Lower leg skin (tissue), 4 donors: ENCODE measurements around the gene ART5. TPM values are rescaled to one million over a fixed set of nuclear protein-coding genes. Genes with fewer than 3 reads are reported as not detected.

ENCODE experiments used
- DNase-seq, 2 donors: peaks; one replicate each; pipeline ENCODE4 v3.0.0-alpha.2; 2019; ENCODE audit warnings: low spot score in 2 of 2
- H3K4me3 ChIP-seq: fragments of 200-600 bp; sonication (generic); 2 replicates; pipeline ENCODE4 v1.5.1; 2017; ENCODE audit warnings: mild to moderate bottlenecking, low read depth; ENCODE audit not compliant: poor library complexity, severe bottlenecking
- CTCF ChIP-seq, 3 donors: fragments of 450-650 bp; IDR thresholded peaks; one replicate each; pipeline ENCODE4 v1.5.1; 2016; ENCODE audit warnings: antibody characterized with exemption in 3 of 3, mild to moderate bottlenecking in 3 of 3, moderate library complexity in 2 of 3
- POLR2A ChIP-seq, 2 donors: fragments of 450-650 bp; IDR thresholded peaks; one replicate each; pipeline ENCODE4 v1.6.1; 2016 to 2017; ENCODE audit warnings: antibody characterized with exemption in 2 of 2, mild to moderate bottlenecking in 1 of 2, moderate library complexity in 1 of 2
- WGBS, 2 donors: methylation state at CpG; one replicate each; pipeline ENCODE4 v1.1.5; 2018; 5-methylcytosine and 5-hydroxymethylcytosine counted together
- intact Hi-C: fragments of 100-400 bp; cut with DNase I; formaldehyde crosslinking; loops from one replicate; pipeline ENCODE4 v1.15.0; 2023; ENCODE audit warnings: low total_unique reads
- total RNA-seq, 4 donors: library from RNA; depleted of rRNA; stranded (reverse); fragments of >200 nt; gene quantifications; one replicate each; pipeline ENCODE4 v1.1.0, GENCODE V29; 2016

The ART5 gene
- total RNA-seq, 4 donors from 2014 or later: 0.25 to 3.2 (median 2.5) TPM

- 94 to 95% methylated on average over 5 of the region's 5 CpGs for WGBS, 2 donors
- no peak overlapping the region for H3K4me3 ChIP-seq
- no peak for TF ChIP-seq CTCF (IDR thresholded peaks at IDR 0.05)
- TF ChIP-seq POLR2A (IDR thresholded peaks at IDR 0.05): no peak
- intact Hi-C loops: no loop called here
- peak in 1 of 2 donors; percentile 68 for DNase-seq
Observed at GRCh38 chr11:3669742-3670183, 28.0 kb upstream of the ART5 start.

- peak in 1 of 2 donors; percentile 66 for DNase-seq
- 93 to 95% methylated on average over 7 of the region's 7 CpGs for WGBS, 2 donors
- intact Hi-C loops: no loop called here
- H3K4me3 ChIP-seq: no peak overlapping the region
- TF ChIP-seq CTCF (IDR thresholded peaks at IDR 0.05): no peak
- TF ChIP-seq POLR2A (IDR thresholded peaks at IDR 0.05): no peak
Observed at GRCh38 chr11:3669128-3669527, 27.3 kb upstream of the ART5 start.

- DNase-seq: peak in 1 of 2 donors; percentile 58
- WGBS, 2 donors: 97 to 98% methylated on average over 75 to 84 of the region's 89 CpGs
- TF ChIP-seq POLR2A (IDR thresholded peaks at IDR 0.05) (no peak), CTCF (IDR thresholded peaks at IDR 0.05) (no peak)
- intact Hi-C loops: no loop called here
- no peak overlapping the region for H3K4me3 ChIP-seq
Observed at GRCh38 chr11:3667149-3668035, 25.6 kb upstream of the ART5 start.

DNA sequence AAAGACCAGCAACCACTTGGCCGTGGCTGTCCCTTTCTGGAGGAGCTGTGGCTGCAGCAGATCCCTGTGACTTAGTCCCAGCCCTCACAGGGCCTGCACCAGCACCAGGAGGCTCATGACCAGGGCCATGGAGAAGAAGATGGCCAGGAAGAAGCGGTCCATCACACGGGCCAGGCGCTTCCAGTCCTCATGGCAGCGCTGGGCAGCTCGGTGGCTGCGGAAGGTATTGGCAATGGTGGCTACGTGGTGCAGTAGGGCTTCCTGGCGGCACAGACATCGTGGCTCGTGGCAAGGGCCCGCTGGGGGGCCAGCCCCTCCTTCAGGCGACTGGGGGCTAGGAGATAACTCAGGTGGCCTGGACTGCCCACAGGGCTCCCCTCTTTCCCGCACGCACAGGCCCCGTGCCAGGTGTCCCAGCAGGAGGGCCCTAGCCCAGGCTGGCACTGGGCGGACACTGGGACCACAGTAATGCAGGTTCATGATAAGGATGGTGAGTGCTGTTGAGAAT lies 24.3 kb upstream of the ART5 start:
- intact Hi-C loops: no loop called here
- TF ChIP-seq POLR2A (IDR thresholded peaks at IDR 0.05) (no peak), CTCF (IDR thresholded peaks at IDR 0.05) (no peak)
- no peak overlapping the region for H3K4me3 ChIP-seq
- peak in 1 of 2 donors; percentile 63 for DNase-seq
- WGBS, 2 donors: 92 to 99% methylated on average over 8 to 16 of the region's 17 CpGs

DNA sequence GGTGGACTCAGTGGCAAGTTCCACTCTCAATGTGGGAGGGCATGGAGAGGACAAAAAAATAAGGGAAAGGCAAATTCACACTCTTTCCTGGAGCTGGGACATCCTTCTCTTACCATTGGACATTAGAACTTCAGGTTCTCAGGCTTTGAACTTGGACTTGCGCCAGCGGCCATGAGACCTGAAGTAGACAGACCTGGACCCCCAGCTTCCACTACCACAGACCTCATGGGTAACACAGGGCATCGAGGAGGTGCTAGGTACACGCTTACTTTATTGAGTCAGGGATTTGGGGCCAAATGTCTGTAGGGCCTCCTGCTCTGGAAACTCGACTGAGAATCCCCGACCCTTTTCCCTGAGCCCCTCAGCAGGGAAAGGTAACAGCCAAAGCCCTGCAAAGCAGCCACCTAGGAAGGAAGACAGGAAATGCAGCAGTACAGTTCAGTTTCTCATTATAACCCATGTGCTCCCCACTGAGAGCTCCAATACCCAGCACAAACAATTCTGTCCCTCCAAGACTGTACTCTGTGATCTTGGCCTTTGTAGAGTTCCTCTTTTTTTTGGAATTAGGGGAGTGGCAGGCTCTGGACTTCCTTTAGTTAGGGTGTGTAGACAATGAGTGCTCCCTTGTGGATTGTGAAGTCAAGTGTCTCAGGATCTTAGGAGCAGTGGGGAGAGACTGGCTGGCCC lies 23.7 kb upstream of the ART5 start:
- peak in 1 of 2 donors; percentile 67 for DNase-seq
- no peak overlapping the region for H3K4me3 ChIP-seq
- no peak for TF ChIP-seq POLR2A (IDR thresholded peaks at IDR 0.05)
- no peak for TF ChIP-seq CTCF (IDR thresholded peaks at IDR 0.05)
- intact Hi-C loops: no loop called here
- WGBS, 2 donors: 75 to 92% methylated on average over 6 of the region's 6 CpGs
